ENCODE measurements around the gene DNAJB13.

Gene DNAJB13

DNA sequence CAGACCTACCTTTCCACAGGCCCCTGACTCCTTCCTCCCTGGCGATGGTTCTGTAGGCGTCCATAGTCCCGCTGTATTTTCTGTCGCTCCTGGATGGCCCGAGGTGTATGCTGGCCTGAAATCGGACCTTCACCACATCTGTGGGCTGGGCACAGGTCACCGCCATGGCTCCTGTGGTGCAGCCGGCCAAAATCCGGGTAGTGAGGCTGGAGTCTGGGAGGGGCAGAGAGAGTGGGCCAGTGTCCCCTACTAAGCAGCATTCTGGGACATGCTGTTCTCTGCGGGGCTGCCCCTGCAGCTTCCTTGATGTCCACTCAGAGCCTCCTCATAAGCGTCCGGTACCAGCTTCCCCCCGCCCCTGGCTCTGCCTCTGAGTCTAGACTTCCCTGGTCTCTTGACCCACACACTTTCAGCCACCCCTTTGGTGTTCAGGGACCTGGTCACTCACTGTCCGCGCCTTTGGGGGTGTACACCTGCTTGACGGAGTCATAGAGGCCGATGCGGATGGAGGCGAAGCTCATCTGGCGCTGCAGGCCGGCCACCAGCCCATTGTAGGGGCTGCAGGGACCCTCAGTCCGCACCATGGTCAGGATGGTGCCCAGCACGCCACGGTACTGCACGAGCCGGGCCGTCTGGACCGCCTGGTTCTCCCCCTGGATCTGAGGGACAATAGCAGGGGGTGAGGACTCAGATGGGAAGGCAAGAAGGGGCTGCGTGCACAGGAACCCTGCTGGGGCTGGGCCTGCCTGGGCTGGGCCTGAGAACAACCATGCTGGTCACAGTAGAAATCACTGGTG, 55.1 kb downstream of the DNAJB13 start:
- Histone ChIP-seq H3K9ac (ENCODE audit: insufficient read length) (no peak overlapping the region), H3K27ac (no peak overlapping the region), H3K36me3 (ENCODE audit: insufficient read depth, low read length) (peaks cover 4% of the 10 kb centered on the region; the same call in 1 of the 2 replicates), H3K4me3 (no peak overlapping the region), H3K9me3 (ENCODE audit: low read depth, low read length) (no peaks in the 10 kb centered on the region)
- no peak for DNase-seq (ENCODE audit: low read depth, low spot score)
- TF ChIP-seq FOXP2 (optimal IDR thresholded peaks at IDR 0.05; ENCODE audit: control extremely low read depth, extremely low read length, insufficient read depth) (no peak), POLR2AphosphoS5 (IDR thresholded peaks at IDR 0.05; ENCODE audit: borderline replicate concordance, low read depth, low read length) (no peak), EZH2 (IDR thresholded peaks at IDR 0.05) (no peak)

DNA sequence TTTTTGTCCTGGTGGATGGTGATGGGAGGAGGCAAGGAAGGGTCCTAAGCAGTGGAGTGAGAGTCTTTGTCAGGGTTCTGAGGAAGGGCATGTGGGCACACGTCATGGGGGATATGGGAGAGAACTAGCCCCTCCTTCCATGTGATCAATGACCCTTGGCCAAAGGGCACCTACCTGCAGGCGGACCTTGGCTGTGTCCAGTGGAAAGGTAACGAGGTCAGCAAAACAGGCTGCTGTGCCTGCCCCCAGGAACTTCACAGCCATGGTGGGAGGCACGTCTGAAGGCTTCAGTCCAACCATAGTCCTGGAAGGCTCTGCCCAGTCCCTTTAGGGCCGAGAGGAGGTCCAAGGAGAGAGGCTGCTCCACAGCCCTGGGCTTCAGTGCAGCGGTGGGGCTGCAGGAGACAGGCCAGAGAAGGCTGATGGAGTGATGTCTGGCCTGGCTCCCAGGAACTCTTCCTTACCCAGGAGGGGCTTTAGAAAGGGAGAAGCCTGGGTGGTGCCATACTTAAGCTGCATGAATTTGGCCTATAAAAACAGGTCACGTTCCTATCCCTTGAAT, 56.0 kb downstream of the DNAJB13 start:
- no peaks in the 10 kb centered on the region for H3K9me3 ChIP-seq (ENCODE audit: low read depth, low read length)
- no peak overlapping the region for H3K9ac ChIP-seq (ENCODE audit: insufficient read length)
- DNase-seq (ENCODE audit: low read depth, low spot score) = no peak
- TF ChIP-seq EZH2 (IDR thresholded peaks at IDR 0.05) (no peak), POLR2AphosphoS5 (IDR thresholded peaks at IDR 0.05; ENCODE audit: borderline replicate concordance, low read depth, low read length) (no peak), FOXP2 (optimal IDR thresholded peaks at IDR 0.05; ENCODE audit: control extremely low read depth, extremely low read length, insufficient read depth) (no peak)
- H3K27ac ChIP-seq = no peak overlapping the region
- H3K36me3 ChIP-seq (ENCODE audit: insufficient read depth, low read length) = peaks cover 4% of the 10 kb centered on the region; the same call in 1 of the 2 replicates
- no peak overlapping the region for H3K4me3 ChIP-seq

DNA sequence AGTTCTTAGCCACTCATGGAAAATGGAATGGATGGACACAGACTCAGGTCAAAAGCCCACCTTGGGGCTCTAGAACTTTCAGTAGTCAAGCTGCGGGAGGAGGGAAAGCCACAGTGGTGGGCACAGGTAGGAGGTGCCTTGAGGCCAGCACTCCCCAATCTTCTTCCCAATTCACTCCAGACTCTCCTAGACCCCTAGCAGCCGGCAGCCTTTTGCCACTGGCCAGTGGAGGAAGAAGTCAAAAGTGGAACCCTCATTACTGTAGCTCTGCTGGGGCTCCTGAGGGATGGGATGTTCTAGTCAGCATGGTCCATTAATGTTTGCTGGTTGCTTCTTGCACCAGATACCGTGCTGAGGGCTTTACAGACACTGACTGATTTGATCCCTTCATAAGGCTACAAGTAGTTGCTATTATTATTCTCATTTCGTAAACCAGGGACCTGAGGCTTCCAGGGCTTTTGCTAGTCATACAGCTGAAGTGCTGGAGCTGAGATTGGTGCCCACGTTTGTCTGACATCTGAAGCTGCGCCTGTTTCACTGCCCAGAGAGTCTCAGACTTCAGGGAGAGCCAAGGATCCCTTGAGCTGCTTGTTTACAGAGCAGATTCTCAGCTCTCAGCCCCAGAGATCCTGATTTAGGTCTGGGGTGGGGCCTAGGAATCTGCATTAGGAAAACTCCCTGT, 57.0 kb downstream of the DNAJB13 start:
- Histone ChIP-seq H3K27ac (no peak overlapping the region), H3K4me3 (no peak overlapping the region), H3K9ac (ENCODE audit: insufficient read length) (no peak overlapping the region), H3K36me3 (ENCODE audit: insufficient read depth, low read length) (peaks cover 3% of the 10 kb centered on the region; the same call in 1 of the 2 replicates), H3K9me3 (ENCODE audit: low read depth, low read length) (no peaks in the 10 kb centered on the region)
- no peak for DNase-seq (ENCODE audit: low read depth, low spot score)
- no peak for TF ChIP-seq EZH2 (IDR thresholded peaks at IDR 0.05)
- TF ChIP-seq POLR2AphosphoS5 (IDR thresholded peaks at IDR 0.05; ENCODE audit: borderline replicate concordance, low read depth, low read length) = no peak
- TF ChIP-seq FOXP2 (optimal IDR thresholded peaks at IDR 0.05; ENCODE audit: control extremely low read depth, extremely low read length, insufficient read depth) = no peak

DNA sequence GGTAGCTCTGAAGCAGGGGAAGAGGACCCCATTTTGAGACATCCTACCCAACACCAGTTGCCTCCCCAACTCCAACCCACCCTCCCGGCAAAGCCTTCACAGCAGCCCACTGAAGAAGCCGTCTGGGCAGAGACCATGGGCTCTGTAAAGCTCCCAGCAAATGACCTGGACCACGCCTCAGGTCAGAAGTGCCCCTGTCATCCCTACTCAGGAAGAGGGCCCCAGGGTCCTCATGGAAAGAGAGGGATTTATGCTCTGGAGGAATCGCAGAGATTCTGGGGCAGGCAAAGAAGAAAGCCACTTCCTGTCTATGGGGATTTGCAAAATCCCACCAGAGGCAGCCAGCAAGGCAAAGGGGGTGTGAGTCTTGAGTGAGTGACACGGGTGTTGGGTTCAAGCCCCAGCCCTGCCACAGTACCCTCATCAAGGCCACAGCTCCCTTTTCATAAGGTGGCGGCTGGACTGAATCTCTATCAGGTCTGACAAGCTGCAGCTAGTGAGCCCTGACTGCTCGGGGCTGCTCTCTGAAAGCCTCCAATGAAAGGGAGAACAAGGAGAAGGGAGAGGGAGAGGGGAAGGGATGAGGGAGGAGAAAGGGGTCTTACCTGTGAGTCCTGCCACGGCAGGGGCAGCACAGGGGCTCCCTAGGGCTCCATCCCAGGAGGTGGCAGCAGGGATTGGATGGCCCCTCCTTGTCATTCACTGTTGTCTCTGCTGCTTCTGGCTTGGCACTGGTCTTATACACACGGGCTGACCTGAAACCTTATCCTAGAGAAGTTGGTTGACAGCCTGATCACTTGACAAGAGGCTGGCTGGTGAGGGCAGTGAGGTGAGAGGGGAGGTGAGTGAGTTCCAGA, 57.8 kb downstream of the DNAJB13 start, which contains the start of gene UCP3:
Gene UCP3 (minus strand): TSS at position 713 of the 857 bp plus-strand sequence. CDS start 2,043 bp downstream, outside the sequence.
- Histone ChIP-seq H3K9ac (ENCODE audit: insufficient read length) (no peak within 1 kb of the TSS), H3K36me3 (ENCODE audit: insufficient read depth, low read length) (no peaks in the 10 kb centered on the region; the same call in 1 of the 2 replicates), H3K9me3 (ENCODE audit: low read depth, low read length) (no peaks in the 10 kb centered on the region), H3K4me3 (no peak within 1 kb of the TSS), H3K27ac (no peak within 1 kb of the TSS)
- no peak for DNase-seq (ENCODE audit: low read depth, low spot score)
- TF ChIP-seq POLR2AphosphoS5 (IDR thresholded peaks at IDR 0.05; ENCODE audit: borderline replicate concordance, low read depth, low read length) (no peak), EZH2 (IDR thresholded peaks at IDR 0.05) (no peak), FOXP2 (optimal IDR thresholded peaks at IDR 0.05; ENCODE audit: control extremely low read depth, extremely low read length, insufficient read depth) (no peak)

DNA sequence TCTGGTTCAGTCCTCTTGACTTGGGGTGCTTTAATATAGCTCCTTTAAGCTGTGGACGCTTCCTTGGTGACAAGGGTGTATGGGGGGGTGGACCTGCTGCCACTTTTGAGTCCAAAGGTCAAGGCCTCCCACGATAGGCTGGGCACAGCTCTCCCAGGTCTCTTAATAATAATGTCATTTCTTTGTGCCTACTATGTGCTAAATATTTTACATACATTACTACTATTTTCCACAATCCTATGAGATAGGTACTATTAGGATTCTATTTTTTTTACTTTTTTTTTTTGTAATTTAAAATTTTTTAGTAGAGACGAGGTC, 58.4 kb downstream of the DNAJB13 start:
- no peak overlapping the region for H3K27ac ChIP-seq
- H3K36me3 ChIP-seq (ENCODE audit: insufficient read depth, low read length) = no peaks in the 10 kb centered on the region; the same call in 1 of the 2 replicates
- no peaks in the 10 kb centered on the region for H3K9me3 ChIP-seq (ENCODE audit: low read depth, low read length)
- TF ChIP-seq EZH2 (IDR thresholded peaks at IDR 0.05) (no peak), FOXP2 (optimal IDR thresholded peaks at IDR 0.05; ENCODE audit: control extremely low read depth, extremely low read length, insufficient read depth) (no peak), POLR2AphosphoS5 (IDR thresholded peaks at IDR 0.05; ENCODE audit: borderline replicate concordance, low read depth, low read length) (no peak)
- H3K4me3 ChIP-seq = no peak overlapping the region
- DNase-seq (ENCODE audit: low read depth, low spot score) = no peak
- no peak overlapping the region for H3K9ac ChIP-seq (ENCODE audit: insufficient read length)

DNA sequence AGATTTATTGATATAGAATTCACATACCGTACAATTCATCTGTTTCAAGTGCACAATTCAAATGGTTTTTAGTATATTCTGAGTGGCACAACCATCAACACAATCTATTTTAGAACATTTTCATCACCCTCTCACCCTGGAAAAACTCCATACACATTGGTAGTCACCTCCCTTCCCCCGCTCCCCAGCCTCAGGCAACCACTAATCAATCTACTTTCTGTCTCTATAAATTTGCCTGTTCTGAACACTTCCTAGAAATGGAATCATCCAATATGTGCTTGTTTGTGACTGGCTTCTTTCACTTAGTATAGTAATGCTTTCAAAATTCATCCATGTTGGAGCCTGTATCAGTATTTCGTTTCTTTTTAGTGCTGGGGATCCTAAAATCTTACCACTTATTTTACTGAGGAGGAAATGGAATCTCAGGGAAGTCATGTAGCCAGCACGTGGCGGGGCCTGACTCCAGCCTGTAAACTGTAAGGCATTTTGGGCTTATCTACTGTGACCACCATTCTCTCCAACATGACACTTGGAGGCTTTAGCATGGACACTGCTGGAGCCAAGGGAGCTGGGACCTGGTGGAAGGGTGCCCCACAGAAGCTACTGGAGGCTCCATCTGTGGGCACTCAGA, 59.0 kb downstream of the DNAJB13 start:
- Histone ChIP-seq H3K4me3 (no peak overlapping the region), H3K9ac (ENCODE audit: insufficient read length) (no peak overlapping the region), H3K9me3 (ENCODE audit: low read depth, low read length) (no peaks in the 10 kb centered on the region), H3K27ac (no peak overlapping the region), H3K36me3 (ENCODE audit: insufficient read depth, low read length) (no peaks in the 10 kb centered on the region; the same call in 1 of the 2 replicates)
- TF ChIP-seq EZH2 (IDR thresholded peaks at IDR 0.05) = no peak
- TF ChIP-seq POLR2AphosphoS5 (IDR thresholded peaks at IDR 0.05; ENCODE audit: borderline replicate concordance, low read depth, low read length) = no peak
- no peak for TF ChIP-seq FOXP2 (optimal IDR thresholded peaks at IDR 0.05; ENCODE audit: control extremely low read depth, extremely low read length, insufficient read depth)
- no peak for DNase-seq (ENCODE audit: low read depth, low spot score)

Data from SK-N-MC (cell line).